Lower lobe of right lung (tissue), 2 donors: ENCODE measurements around the gene TMEM147. TPM values are rescaled to one million over a fixed set of nuclear protein-coding genes. Genes with fewer than 3 reads are reported as not detected.

Source experiments
- ATAC-seq, 2 donors: fragments of 200-7000 bp; cut with Tn5 transposase; one replicate each; pipeline ENCODE4 v1.9.1; 2020 to 2022; ENCODE audit warnings: mild to moderate bottlenecking in 2 of 2, moderate library complexity in 2 of 2
- DNase-seq: peaks from one replicate; pipeline ENCODE4 v3.0.0-alpha.2; 2020
- H3K27ac ChIP-seq: fragments of 200-600 bp; one replicate; pipeline ENCODE4 v1.8.0; 2022
- H3K27me3 ChIP-seq: fragments of 200-600 bp; one replicate; pipeline ENCODE4 v1.8.0; 2022; ENCODE audit warnings: low read depth
- H3K36me3 ChIP-seq: fragments of 200-600 bp; one replicate; pipeline ENCODE4 v1.8.0; 2022; ENCODE audit warnings: mild to moderate bottlenecking
- H3K4me1 ChIP-seq: fragments of 200-600 bp; one replicate; pipeline ENCODE4 v1.8.0; 2022
- H3K4me3 ChIP-seq: fragments of 200-600 bp; one replicate; pipeline ENCODE4 v1.8.0; 2022; ENCODE audit warnings: mild to moderate bottlenecking
- H3K9me3 ChIP-seq: fragments of 200-600 bp; one replicate; pipeline ENCODE4 v1.8.0; 2022
- intact Hi-C: fragments of 100-400 bp; cut with DNase I; formaldehyde crosslinking; loops from one replicate; pipeline ENCODE4 v1.11.0; 2022
- total RNA-seq: library from RNA; stranded (reverse); fragmentation: NEBNext Ultra II Directional; extraction: Animal tissue kit (Norgen Biotek cat#: 25700); gene quantifications from one replicate; pipeline ENCODE4 v1.2.1, GENCODE V29; 2021
- TF ChIP-seq, protein P1 (sequence below): fragments of 200-600 bp; IDR thresholded peaks from one replicate; pipeline ENCODE4 v1.8.0; 2022; ENCODE audit warnings: antibody characterized with exemption, mild to moderate bottlenecking
- donor health status: DM: no; HTN: yes; CAD: no; lungs with severe emphysema.

The TMEM147 gene
- total RNA-seq, 1 donor from 2014 or later: 81.6 TPM

- ATAC-seq (no peak), DNase-seq (no peak)
- no peak within 1 kb of the TSS for H3K4me3 ChIP-seq
- no peak within 1 kb of the TSS for H3K27ac ChIP-seq
- H3K4me1 ChIP-seq: peaks cover 12% of the 10 kb centered on the region
- intact Hi-C loops: no loop called here
- H3K27me3 ChIP-seq: peaks cover 24% of the 10 kb centered on the region
- H3K9me3 ChIP-seq: no peaks in the 10 kb centered on the region
- TF ChIP-seq, protein P1, sequence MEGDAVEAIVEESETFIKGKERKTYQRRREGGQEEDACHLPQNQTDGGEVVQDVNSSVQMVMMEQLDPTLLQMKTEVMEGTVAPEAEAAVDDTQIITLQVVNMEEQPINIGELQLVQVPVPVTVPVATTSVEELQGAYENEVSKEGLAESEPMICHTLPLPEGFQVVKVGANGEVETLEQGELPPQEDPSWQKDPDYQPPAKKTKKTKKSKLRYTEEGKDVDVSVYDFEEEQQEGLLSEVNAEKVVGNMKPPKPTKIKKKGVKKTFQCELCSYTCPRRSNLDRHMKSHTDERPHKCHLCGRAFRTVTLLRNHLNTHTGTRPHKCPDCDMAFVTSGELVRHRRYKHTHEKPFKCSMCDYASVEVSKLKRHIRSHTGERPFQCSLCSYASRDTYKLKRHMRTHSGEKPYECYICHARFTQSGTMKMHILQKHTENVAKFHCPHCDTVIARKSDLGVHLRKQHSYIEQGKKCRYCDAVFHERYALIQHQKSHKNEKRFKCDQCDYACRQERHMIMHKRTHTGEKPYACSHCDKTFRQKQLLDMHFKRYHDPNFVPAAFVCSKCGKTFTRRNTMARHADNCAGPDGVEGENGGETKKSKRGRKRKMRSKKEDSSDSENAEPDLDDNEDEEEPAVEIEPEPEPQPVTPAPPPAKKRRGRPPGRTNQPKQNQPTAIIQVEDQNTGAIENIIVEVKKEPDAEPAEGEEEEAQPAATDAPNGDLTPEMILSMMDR: no peak
- H3K36me3 ChIP-seq: no peaks in the 10 kb centered on the region
Measured at GRCh38 chr19:35513628-35514281, 31.7 kb upstream of the TMEM147 start, which contains the start of gene DMKN. Gene DMKN, minus strand, starts transcription at chr19:35513649. Its CDS starts 174 bp downstream, at chr19:35513475.

DNA sequence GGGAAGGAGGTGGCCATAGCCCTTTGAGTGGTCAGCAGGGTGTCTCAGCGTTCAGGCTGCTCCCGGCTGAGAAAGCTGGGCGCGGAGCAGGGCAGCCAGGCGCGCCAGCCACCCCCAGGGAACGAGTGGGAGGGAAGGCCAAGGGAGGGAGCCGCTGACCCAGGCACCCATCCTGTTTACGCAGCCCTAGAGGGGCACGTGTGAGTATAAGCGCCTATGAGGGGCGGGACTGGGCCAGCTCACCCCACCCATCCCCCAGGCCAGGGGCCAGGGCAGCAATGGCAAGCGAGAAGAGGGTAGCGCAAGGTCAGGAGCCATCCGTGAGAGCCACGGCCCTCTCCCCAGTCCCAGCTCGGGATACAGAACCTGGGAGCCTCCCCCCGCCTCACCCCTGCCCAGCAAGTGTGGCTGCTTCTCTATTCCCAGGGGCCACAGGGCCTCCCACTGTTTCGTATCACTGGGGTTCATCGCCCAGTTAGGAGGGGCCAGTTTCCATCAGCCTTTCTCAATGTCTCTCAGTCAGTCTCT lies 31.1 kb upstream of the TMEM147 start:
- TF ChIP-seq, protein P1: no peak
- Histone ChIP-seq H3K9me3 (no peaks in the 10 kb centered on the region), H3K4me3 (no peak overlapping the region), H3K4me1 (peaks cover 12% of the 10 kb centered on the region), H3K27ac (no peak overlapping the region), H3K27me3 (peaks cover 24% of the 10 kb centered on the region), H3K36me3 (no peaks in the 10 kb centered on the region)
- DNase-seq (no peak), ATAC-seq (no peak)
- intact Hi-C loops: no loop called here

- TF ChIP-seq, protein P1: no peak
- DNase-seq (no peak), ATAC-seq (no peak)
- Histone ChIP-seq H3K27ac (no peak overlapping the region), H3K27me3 (peaks cover 14% of the 10 kb centered on the region), H3K9me3 (no peaks in the 10 kb centered on the region), H3K4me1 (no peaks in the 10 kb centered on the region), H3K36me3 (no peaks in the 10 kb centered on the region), H3K4me3 (no peak overlapping the region)
- intact Hi-C loops: no loop called here
Measured at GRCh38 chr19:35516310-35516709, 29.1 kb upstream of the TMEM147 start.

DNA sequence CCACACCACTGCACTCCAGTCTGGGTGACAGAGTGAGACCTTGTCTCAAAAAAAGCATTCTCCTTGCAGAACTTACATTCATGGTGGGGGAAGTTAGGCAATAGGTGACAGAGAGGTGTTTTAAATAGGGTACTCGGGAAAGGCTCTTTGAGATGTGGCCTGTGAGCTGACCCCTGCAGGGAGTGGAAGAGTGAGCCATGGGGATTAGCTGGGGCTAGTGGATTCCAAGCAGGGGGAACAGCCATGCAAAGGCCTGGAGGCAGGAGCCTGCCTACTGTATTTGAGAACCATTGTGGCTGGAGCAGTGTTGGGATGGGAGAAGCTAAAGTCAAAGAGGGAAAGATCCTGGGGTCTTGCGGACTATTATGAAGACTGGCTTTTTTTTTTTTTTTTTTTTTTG lies 28.1 kb upstream of the TMEM147 start:
- TF ChIP-seq, protein P1: no peak
- Histone ChIP-seq H3K27ac (no peak overlapping the region), H3K9me3 (no peaks in the 10 kb centered on the region), H3K27me3 (peaks cover 9% of the 10 kb centered on the region), H3K4me1 (no peaks in the 10 kb centered on the region), H3K4me3 (no peak overlapping the region), H3K36me3 (no peaks in the 10 kb centered on the region)
- intact Hi-C loops: no loop called here
- DNase-seq (no peak), ATAC-seq (no peak)

DNA sequence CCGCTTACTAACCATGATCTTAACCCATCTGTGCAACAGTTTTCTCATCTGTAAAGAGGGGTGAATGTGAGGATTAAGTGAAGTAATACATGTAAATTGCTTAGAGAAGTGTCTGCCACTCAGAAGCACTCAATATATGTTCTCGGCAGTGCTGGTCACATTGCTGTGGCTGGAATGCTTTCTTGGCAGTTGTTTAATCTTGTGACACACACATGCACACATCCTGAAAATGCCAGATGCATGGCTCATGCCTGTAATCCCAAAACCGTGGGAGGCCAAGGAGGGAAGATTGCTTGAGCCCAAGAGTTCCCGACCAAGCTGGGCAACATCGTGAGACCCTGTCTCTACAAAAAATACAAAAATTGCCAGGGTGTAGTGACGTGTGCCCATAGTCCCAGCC lies 27.1 kb upstream of the TMEM147 start:
- Histone ChIP-seq H3K4me3 (no peak overlapping the region), H3K36me3 (no peaks in the 10 kb centered on the region), H3K27me3 (peaks cover 9% of the 10 kb centered on the region), H3K27ac (no peak overlapping the region), H3K9me3 (no peaks in the 10 kb centered on the region), H3K4me1 (no peaks in the 10 kb centered on the region)
- TF ChIP-seq, protein P1: no peak
- intact Hi-C loops: no loop called here
- ATAC-seq (peak; percentile 49 to 62), DNase-seq (no peak)
